GM12878 (cell line): ENCODE measurements around the gene COQ4. TPM values are rescaled to one million over a fixed set of nuclear protein-coding genes. Genes with fewer than 3 reads are reported as not detected.

Source experiments
- ATAC-seq: fragments of 200-7000 bp; cut with Tn5 transposase; 3 replicates; pipeline ENCODE4 v1.9.1; 2020; ENCODE audit warnings: mild to moderate bottlenecking, moderate library complexity
- BruUV-seq: library from RNA; stranded (reverse); fragments of 400-500 nt; replicated peaks from 2 replicates; lab custom pipeline; 2021; lab: Mats Ljungman, UMichigan
- CTCF ChIA-PET: fragments of 300-600 bp; sonication (Branson Sonifier 250); formaldehyde crosslinking; extraction: SDS; loops from one replicate; lab custom pipeline; 2021; ENCODE audit warnings: inconsistent platforms; lab: Yijun Ruan, JAX
- POLR2A ChIA-PET: fragments of 350-600 bp; formaldehyde crosslinking; extraction: SDS; loops from one replicate; lab custom pipeline; 2021; ENCODE audit warnings: inconsistent platforms; lab: Charles Lee
- RAD21 ChIA-PET: fragments of 300-600 bp; sonication (Branson Sonifier 250); formaldehyde crosslinking; loops from one replicate; lab custom pipeline; 2023; ENCODE audit warnings: antibody characterized with exemption; ENCODE audit not compliant: unreplicated experiment; lab: Charles Lee
- SMC1A ChIA-PET: fragments of 300-600 bp; sonication (Branson Sonifier 250); formaldehyde crosslinking; loops from one replicate; lab custom pipeline; 2023; ENCODE audit not compliant: unreplicated experiment, uncharacterized antibody; lab: Charles Lee
- DNase-seq: peaks from one replicate; pipeline ENCODE4 v3.0.0-alpha.2; 2011; ENCODE audit warnings: low read depth, low spot score
- FAIRE-seq: peaks from 3 replicates; lab custom pipeline; 2011; peaks lifted over from hg19 to GRCh38; lab: Jason Lieb, UNC
- H2AFZ ChIP-seq: 2 replicates; pipeline ENCODE4 v1.6.0; 2011; ENCODE audit warnings: low read depth, low read length, control low read depth; ENCODE audit not compliant: control insufficient read depth
- H3K27ac ChIP-seq: 2 replicates; pipeline ENCODE4 v1.5.1; 2011; ENCODE audit warnings: control low read depth; ENCODE audit not compliant: control insufficient read depth, insufficient read depth
- H3K27me3 ChIP-seq, 2 experiments: replicated peaks in 1 of 2; 2 replicates each; pipeline versions ENCODE4 v1.6.0 to v1.6.1; 2011; ENCODE audit warnings: low read length in 1 of 2; ENCODE audit not compliant: control insufficient read depth in 2 of 2, insufficient read depth in 2 of 2
- H3K36me3 ChIP-seq, 2 experiments: 2 replicates each; pipeline ENCODE4 v1.5.1; 2011; ENCODE audit warnings: low read length in 1 of 2; ENCODE audit not compliant: control insufficient read depth in 2 of 2, insufficient read depth in 2 of 2
- H3K4me1 ChIP-seq: 2 replicates; pipeline ENCODE4 v1.6.1; 2011; ENCODE audit warnings: mild to moderate bottlenecking, low read length, moderate library complexity, mixed read lengths; ENCODE audit not compliant: control insufficient read depth, insufficient read depth
- H3K4me2 ChIP-seq: 2 replicates; pipeline ENCODE4 v1.6.0; 2011; ENCODE audit warnings: control low read depth; ENCODE audit not compliant: control insufficient read depth, insufficient read depth
- H3K4me3 ChIP-seq: fragments of 200-600 bp; sonication (generic); 2 replicates; pipeline ENCODE4 v1.5.1; 2016
- H3K79me2 ChIP-seq: 2 replicates; pipeline ENCODE4 v1.6.0; 2011; ENCODE audit warnings: low read length; ENCODE audit not compliant: control insufficient read depth, insufficient read depth
- H3K9ac ChIP-seq: 2 replicates; pipeline ENCODE4 v1.8.0; 2011; ENCODE audit warnings: low read length, control low read depth, mixed read lengths; ENCODE audit not compliant: control insufficient read depth, insufficient read depth
- H3K9me3 ChIP-seq: replicated peaks from 3 replicates; pipeline ENCODE4 v1.5.1; 2011; ENCODE audit warnings: mild to moderate bottlenecking, low read length; ENCODE audit not compliant: control insufficient read depth, insufficient read depth
- H4K20me1 ChIP-seq: 2 replicates; pipeline ENCODE4 v1.6.0; 2011; ENCODE audit not compliant: control insufficient read depth, insufficient read depth
- CBX5 ChIP-seq: sonication (generic); IDR thresholded peaks from 2 replicates; pipeline ENCODE4 v1.6.1; 2016; ENCODE audit warnings: low read depth, moderate library complexity, mild to moderate bottlenecking, inconsistent platforms
- E2F4 ChIP-seq: IDR thresholded peaks from 2 replicates; pipeline ENCODE4 v1.6.1; 2012; ENCODE audit warnings: low read depth, low read length, improper control_type of control experiment
- ESRRA ChIP-seq: IDR thresholded peaks from 2 replicates; pipeline ENCODE4 v1.6.1; 2012; ENCODE audit warnings: mild to moderate bottlenecking, low read length, improper control_type of control experiment
- GATAD2B ChIP-seq: fragments of 450-650 bp; conservative IDR thresholded peaks from 2 replicates; pipeline ENCODE4 v1.6.1; 2017; ENCODE audit warnings: low read depth, mild to moderate bottlenecking, moderate library complexity
- IKZF1 ChIP-seq: fragments of 450-650 bp; conservative IDR thresholded peaks from 2 replicates; pipeline ENCODE4 v1.6.1; 2017; ENCODE audit warnings: antibody characterized with exemption, mild to moderate bottlenecking
- IRF4 ChIP-seq: IDR thresholded peaks from 2 replicates; pipeline ENCODE4 v1.6.1; 2011; ENCODE audit warnings: low read depth, low read length
- JUNB ChIP-seq: IDR thresholded peaks from 2 replicates; pipeline ENCODE4 v1.6.1; 2016; ENCODE audit warnings: antibody characterized with exemption, mild to moderate bottlenecking
- MYB ChIP-seq: fragments of 150-350 bp; IDR thresholded peaks from 2 replicates; pipeline ENCODE4 v1.6.1; 2014; ENCODE audit warnings: mild to moderate bottlenecking, low read depth, low read length, borderline replicate concordance
- NR2C2 ChIP-seq: IDR thresholded peaks from 2 replicates; pipeline ENCODE4 v1.6.1; 2011; ENCODE audit warnings: borderline replicate concordance, low read depth; ENCODE audit not compliant: control insufficient read depth, insufficient read length
- ZBTB11 ChIP-seq: fragments of 450-650 bp; formaldehyde crosslinking; IDR thresholded peaks from 2 replicates; pipeline ENCODE4 v1.5.0; 2022; ENCODE audit warnings: mild to moderate bottlenecking, missing genetic modification characterization
- WGBS: methylation state at CpG from one replicate; pipeline ENCODE4 v1.1.6; 2016; ENCODE audit warnings: low lambda C conversion rate; ENCODE audit not compliant: insufficient replicate concordance, insufficient coverage; ENCODE audit errors: missing lambda C conversion rate; 5-methylcytosine and 5-hydroxymethylcytosine counted together
- in situ Hi-C: fragments of 300-500 bp; cut with MboI; formaldehyde crosslinking; loops from 9 replicates; pipeline ENCODE4 v1.14.3; 2018; ENCODE audit warnings: mixed read lengths
- intact Hi-C: fragments of 100-400 bp; cut with micrococcal nuclease; formaldehyde crosslinking; loops from one replicate; pipeline ENCODE4 v1.14.2; 2022; ENCODE audit not compliant: unreplicated experiment
- polyA plus RNA-seq, 11 experiments: library from polyadenylated mRNA; depleted of rRNA in 4 of 11; unstranded in 6 of 11; stranded (reverse) in 5 of 11; fragments of >200 nt; fragmentation: Nextera tagmentation in 4 of 11; fragmentation: Illumina TruSeq in 1 of 11; extraction: Ambion mirVana in 4 of 11; extraction: Trizol in 1 of 11; gene quantifications; 1 replicate in 1 of 11; 2 replicates in 10 of 11; pipeline versions ENCODE4 v1.2.1 to v1.2.3, GENCODE V29; 2011 to 2016; ENCODE audit warnings: inconsistent platforms in 2 of 11, missing spikeins in 2 of 11, low read depth in 1 of 11
- total RNA-seq, 4 experiments: library from RNA; depleted of rRNA in 3 of 4; stranded (reverse); fragments of >200 nt in 3 of 4; fragmentation: Illumina TruSeq in 1 of 4; extraction: Trizol in 1 of 4; gene quantifications; 2 replicates each; pipeline versions ENCODE4 v1.2.1 to v1.2.3, GENCODE V29; 2013 to 2021

The COQ4 gene
- total and polyA plus RNA-seq, 10 of the 15 experiments (the other 5 are each of a cell fraction or from before 2014, with no cell fraction given), result 3.8 to 64.1 (median 38.6) TPM

- Histone ChIP-seq H3K36me3 (peaks cover 0 to 1% of the 10 kb centered on the region in 2 experiments; a peak in 2 of 4 replicates), H4K20me1 (no peaks in the 10 kb centered on the region), H3K9me3 (no peaks in the 10 kb centered on the region), H3K79me2 (no peaks in the 10 kb centered on the region), H3K27me3 (no peaks in the 10 kb centered on the region), H3K4me3 (no peak overlapping the region), H3K27ac (no peak overlapping the region), H3K9ac (no peak overlapping the region), H3K4me2 (no peak overlapping the region), H2AFZ (no peak overlapping the region), H3K4me1 (no peaks in the 10 kb centered on the region)
- TF ChIP-seq IKZF1 (no peak), E2F4 (no peak), ZBTB11 (CRISPR knock-in tag) (no peak), GATAD2B (no peak), IRF4 (no peak), CBX5 (no peak), MYB (no peak), ESRRA (no peak), JUNB (no peak), NR2C2 (no peak)
- CTCF ChIA-PET, result interaction anchor here (1.3 kb wide), 1 partner anchor 64 kb away, joined by 3 read pairs; no protein-coding TSS in a partner anchor
- intact Hi-C loops (no loop called here), in situ Hi-C loops (no loop called here)
- no peak for DNase-seq
- SMC1A ChIA-PET, result no interaction called here
- no peak for ATAC-seq
- POLR2A ChIA-PET, result no interaction called here
- FAIRE-seq, result no peak
- WGBS, result 98% methylated on average over 15 of the region's 19 CpGs
- no TSS peak for BruUV-seq
- RAD21 ChIA-PET, result no interaction called here
Observed at GRCh38 chr9:128355451-128355850, 32.8 kb downstream of the COQ4 start.
